ENCODE measurements around the gene NDUFV1.

GRCh38 chr11:67615728-67616430 is 9.1 kb downstream of the NDUFV1 start:
- TF ChIP-seq CTCF (IDR thresholded peaks at IDR 0.05 in 4 of 5, conservative IDR thresholded peaks at IDR 0.05 in 1 of 5) (peak in 1 of 5 experiments; percentile 16), POLR2A (IDR thresholded peaks at IDR 0.05) (no peak)
